WTC11 (cell line): Measurements from ENCODE around the gene RTF2. TPM values are rescaled to one million over a fixed set of nuclear protein-coding genes. Genes with fewer than 3 reads are reported as not detected.

ENCODE experiments used
- ATAC-seq: fragments of 200-7000 bp; cut with Tn5 transposase; 2 replicates; pipeline ENCODE4 v1.10.0; 2021; ENCODE audit warnings: mild to moderate bottlenecking, moderate library complexity
- CTCF ChIA-PET: fragments of 300-600 bp; sonication (Branson Sonifier 250); formaldehyde crosslinking; loops from one replicate; lab custom pipeline; 2021; ENCODE audit warnings: antibody characterized with exemption; lab: Charles Lee
- POLR2A ChIA-PET: fragments of 350-600 bp; sonication (Branson Sonifier 250); formaldehyde crosslinking; loops from one replicate; lab custom pipeline; 2021; ENCODE audit warnings: antibody characterized with exemption; lab: Charles Lee
- DNase-seq: peaks from one replicate; pipeline ENCODE4 v3.0.0; 2021; ENCODE audit warnings: low spot score
- H3K27ac Mint-ChIP-seq: 2 replicates; pipeline ENCODE4 v1.8.0; 2021; ENCODE audit warnings: mixed read lengths
- H3K27me3 Mint-ChIP-seq: 2 replicates; pipeline ENCODE4 v1.8.0; 2021; ENCODE audit warnings: low read depth, mild to moderate bottlenecking, moderate library complexity, mixed read lengths
- H3K36me3 Mint-ChIP-seq: 2 replicates; pipeline ENCODE4 v1.8.0; 2021; ENCODE audit warnings: mixed read lengths
- H3K4me1 Mint-ChIP-seq: 2 replicates; pipeline ENCODE4 v1.8.0; 2022; ENCODE audit warnings: mixed read lengths
- H3K4me3 Mint-ChIP-seq: 2 replicates; pipeline ENCODE4 v1.8.0; 2021; ENCODE audit warnings: mild to moderate bottlenecking, moderate library complexity, mixed read lengths
- H3K9me3 Mint-ChIP-seq: 2 replicates; pipeline ENCODE4 v1.8.0; 2021; ENCODE audit warnings: mixed read lengths
- AFF4 ChIP-seq: sonication (generic); formaldehyde crosslinking; IDR thresholded peaks from 2 replicates; pipeline ENCODE4 v1.8.1; 2023; ENCODE audit warnings: mild to moderate bottlenecking, missing genetic modification reagents, borderline replicate concordance
- AR ChIP-seq: fragments of 250-450 bp; sonication (Bioruptor Pico); IDR thresholded peaks from 2 replicates; pipeline ENCODE4 v1.9.0; 2021; ENCODE audit warnings: mild to moderate bottlenecking
- CTCF ChIP-seq: fragments of 200-600 bp; IDR thresholded peaks from 2 replicates; pipeline ENCODE4 v1.8.0; 2022; ENCODE audit warnings: antibody characterized with exemption
- FOXK1 ChIP-seq: sonication (generic); formaldehyde crosslinking; IDR thresholded peaks from 2 replicates; pipeline ENCODE4 v1.8.0; 2022; ENCODE audit warnings: mild to moderate bottlenecking, moderate library complexity, missing genetic modification reagents
- FOXP1 ChIP-seq: sonication (generic); formaldehyde crosslinking; IDR thresholded peaks from 2 replicates; pipeline ENCODE4 v1.8.0; 2022; ENCODE audit warnings: missing genetic modification reagents, mild to moderate bottlenecking, moderate library complexity, borderline replicate concordance
- GTF2I ChIP-seq: fragments of 250-450 bp; sonication (Bioruptor Pico); conservative IDR thresholded peaks from 2 replicates; pipeline ENCODE4 v1.4.0; 2021; ENCODE audit warnings: mild to moderate bottlenecking
- OVOL2 ChIP-seq: fragments of 250-450 bp; sonication (Bioruptor Pico); IDR thresholded peaks from 2 replicates; pipeline ENCODE4 v1.9.0; 2021; ENCODE audit warnings: mild to moderate bottlenecking, borderline replicate concordance
- PREB ChIP-seq: sonication (generic); formaldehyde crosslinking; IDR thresholded peaks from 2 replicates; pipeline ENCODE4 v1.8.1; 2022; ENCODE audit warnings: mild to moderate bottlenecking, missing genetic modification reagents, moderate library complexity, borderline replicate concordance
- ZBTB21 ChIP-seq: sonication (generic); formaldehyde crosslinking; IDR thresholded peaks from 2 replicates; pipeline ENCODE4 v1.8.1; 2023; ENCODE audit warnings: mild to moderate bottlenecking, missing genetic modification reagents, borderline replicate concordance
- ZBTB43 ChIP-seq: sonication (generic); formaldehyde crosslinking; IDR thresholded peaks from 2 replicates; pipeline ENCODE4 v1.8.1; 2023; ENCODE audit warnings: mild to moderate bottlenecking, missing genetic modification reagents
- ZNF425 ChIP-seq: fragments of 250-450 bp; sonication (Bioruptor Pico); conservative IDR thresholded peaks from 2 replicates; pipeline ENCODE4 v1.9.0; 2021; ENCODE audit warnings: mild to moderate bottlenecking
- ZNF512 ChIP-seq: sonication (generic); formaldehyde crosslinking; IDR thresholded peaks from 2 replicates; pipeline ENCODE4 v1.8.1; 2022; ENCODE audit warnings: missing genetic modification reagents, borderline replicate concordance
- ZSCAN18 ChIP-seq: fragments of 250-450 bp; sonication (Bioruptor Pico); IDR thresholded peaks from 2 replicates; pipeline ENCODE4 v2.1.2; 2022; ENCODE audit warnings: mild to moderate bottlenecking, moderate library complexity
- total RNA-seq: library from RNA; stranded (reverse); gene quantifications from 3 replicates; pipeline ENCODE4 v1.2.3, GENCODE V29; 2021

RTF2 gene
- total RNA-seq, 1 experiment from 2014 or later, result 46.3 TPM

- TF ChIP-seq AFF4 (CRISPR knock-in tag) (no peak), FOXP1 (CRISPR knock-in tag) (no peak), PREB (no peak), OVOL2 (no peak), FOXK1 (CRISPR knock-in tag) (no peak), ZSCAN18 (CRISPR knock-in tag) (no peak), AR (CRISPR knock-in tag) (no peak), ZNF512 (no peak), ZNF425 (CRISPR knock-in tag) (no peak)
Observed at GRCh38 chr20:56454754-56455153, 13.7 kb upstream of the RTF2 start (continued).

GRCh38 chr20:56458206-56458821, 10.1 kb upstream of the RTF2 start:
- DNase-seq (no peak), ATAC-seq (peak; percentile 36; the same call in 1 of the 2 replicates)
- Mint-ChIP-seq H3K9me3 (no peaks in the 10 kb centered on the region), H3K27ac (no peak overlapping the region), H3K36me3 (no peaks in the 10 kb centered on the region), H3K4me3 (no peak overlapping the region), H3K27me3 (no peaks in the 10 kb centered on the region; the same call in 1 of the 2 replicates), H3K4me1 (no peaks in the 10 kb centered on the region)
- ChIA-PET POLR2A (no interaction called here), CTCF (no interaction called here)
- no peak for TF ChIP-seq ZBTB21
- TF ChIP-seq ZBTB43, result no peak
- no peak for TF ChIP-seq FOXK1 (CRISPR knock-in tag)
- TF ChIP-seq CTCF, result no peak
- no peak for TF ChIP-seq AFF4 (CRISPR knock-in tag)
- TF ChIP-seq GTF2I (CRISPR knock-in tag), result no peak
